Epithelial cell of proximal tubule (primary cell): ENCODE results near the gene CTU2. TPM values are rescaled to one million over a fixed set of nuclear protein-coding genes. Genes with fewer than 3 reads are reported as not detected.

Source experiments
- DNase-seq: peaks from one replicate; pipeline ENCODE4 v3.0.0-alpha.2; 2011; ENCODE audit warnings: low read depth
- H3K4me3 ChIP-seq: 2 replicates; pipeline ENCODE4 v1.5.1; 2011; ENCODE audit warnings: low read depth, mild to moderate bottlenecking, low read length
- CTCF ChIP-seq: conservative IDR thresholded peaks from 2 replicates; pipeline ENCODE4 v1.5.1; 2012; ENCODE audit warnings: low read depth, mild to moderate bottlenecking, low read length
- total RNA-seq: library from RNA; depleted of rRNA; stranded (reverse); fragments of >200 nt; gene quantifications from 2 replicates; pipeline ENCODE4 v1.2.3, GENCODE V29; 2015

The CTU2 gene
- total RNA-seq, result 9.3 and 26.6 TPM in 2 replicates

DNA sequence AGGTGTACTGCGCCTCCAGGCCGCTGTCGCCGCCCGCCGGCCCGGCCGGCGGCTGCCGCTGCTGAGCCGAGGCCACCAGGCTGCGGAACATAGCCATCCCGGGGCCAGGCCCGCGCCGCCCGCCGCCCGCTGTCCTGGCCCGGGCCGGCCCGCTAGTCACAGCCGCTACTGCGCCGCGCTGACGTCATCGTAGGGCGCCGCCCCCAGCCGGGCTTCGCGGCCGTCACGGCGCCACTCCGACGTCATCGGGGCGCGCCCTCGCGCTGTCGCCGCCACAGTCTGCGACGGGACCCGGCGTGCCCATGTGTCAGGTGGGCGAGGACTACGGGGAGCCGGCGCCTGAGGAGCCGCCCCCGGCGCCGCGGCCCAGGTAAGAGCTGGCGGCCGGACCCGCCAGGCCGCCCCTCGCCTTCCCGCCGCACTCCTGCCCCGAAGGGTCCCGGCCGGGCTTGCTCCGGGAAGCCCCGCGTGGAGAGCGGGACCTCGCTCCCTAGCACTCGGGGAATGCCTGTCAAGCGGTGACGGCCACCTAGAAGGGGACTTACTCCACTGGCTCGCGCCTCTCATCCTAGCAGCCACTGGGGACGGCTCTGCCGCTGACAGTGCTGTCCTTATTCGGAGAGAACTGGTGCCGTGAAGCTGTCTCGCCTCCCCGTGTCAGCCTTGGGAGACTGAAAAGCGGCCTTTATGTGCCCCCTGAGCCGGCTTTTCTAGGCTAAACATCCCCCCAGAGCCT, at the start of gene CTU2, which contains the start of gene RNF166:
Gene CTU2 (plus strand): TSS at position 275 of the 736 bp plus-strand sequence. CDS start 28 bp downstream, at position 303.
Gene RNF166 (minus strand): TSS at position 180 of the 736 bp plus-strand sequence. CDS start 83 bp downstream, at position 97.
- no peak for DNase-seq
- H3K4me3 ChIP-seq, result peak within 1 kb of the TSS; percentile 99
- no peak for TF ChIP-seq CTCF

DNA sequence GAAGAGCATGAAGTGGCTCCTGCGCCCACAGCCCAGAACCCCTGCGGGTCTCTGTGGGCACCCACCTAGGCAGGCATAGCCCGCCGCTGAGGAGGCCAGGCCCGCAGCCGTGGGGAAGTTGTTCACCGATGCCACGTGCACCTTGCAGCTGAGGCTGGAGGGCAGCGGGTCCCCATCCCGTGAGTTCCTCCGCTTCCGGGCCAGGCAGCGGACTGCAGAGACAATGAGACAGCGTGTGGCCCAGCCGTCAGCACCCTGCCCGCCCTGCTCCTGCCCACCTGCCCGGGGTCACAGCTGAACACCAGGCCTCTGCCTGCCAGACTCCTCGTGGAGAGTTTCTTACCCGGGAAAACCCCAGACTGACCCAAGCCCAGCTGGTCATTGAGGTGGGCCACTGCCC, 48.9 kb upstream of the CTU2 start:
- no peak overlapping the region for H3K4me3 ChIP-seq
- DNase-seq, result no peak
- TF ChIP-seq CTCF, result no peak

GRCh38 chr16:88658714-88659113, 47.6 kb upstream of the CTU2 start:
- no peak for DNase-seq
- TF ChIP-seq CTCF, result no peak
- no peak overlapping the region for H3K4me3 ChIP-seq

DNA sequence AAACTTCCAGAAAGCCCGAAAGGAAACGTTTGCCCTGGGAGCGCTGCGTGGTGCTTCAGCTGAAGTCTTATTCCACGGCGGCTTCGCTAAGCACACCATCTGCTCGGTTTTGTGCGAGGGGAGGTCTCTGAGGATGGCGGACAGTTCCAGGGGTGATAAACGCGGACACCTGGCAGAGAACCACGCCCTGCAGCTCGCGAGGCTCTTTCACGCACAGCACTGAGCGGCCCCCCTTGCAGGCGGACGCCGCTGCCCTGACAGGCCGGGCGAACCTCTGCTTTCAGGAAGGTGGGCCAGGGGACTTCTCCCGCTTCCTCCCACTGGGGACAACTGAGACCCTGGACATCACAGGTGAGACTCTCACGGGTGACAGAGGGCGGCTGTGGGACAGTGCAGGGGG, 47.1 kb upstream of the CTU2 start:
- DNase-seq, result no peak
- H3K4me3 ChIP-seq, result no peak overlapping the region
- TF ChIP-seq CTCF, result no peak

DNA sequence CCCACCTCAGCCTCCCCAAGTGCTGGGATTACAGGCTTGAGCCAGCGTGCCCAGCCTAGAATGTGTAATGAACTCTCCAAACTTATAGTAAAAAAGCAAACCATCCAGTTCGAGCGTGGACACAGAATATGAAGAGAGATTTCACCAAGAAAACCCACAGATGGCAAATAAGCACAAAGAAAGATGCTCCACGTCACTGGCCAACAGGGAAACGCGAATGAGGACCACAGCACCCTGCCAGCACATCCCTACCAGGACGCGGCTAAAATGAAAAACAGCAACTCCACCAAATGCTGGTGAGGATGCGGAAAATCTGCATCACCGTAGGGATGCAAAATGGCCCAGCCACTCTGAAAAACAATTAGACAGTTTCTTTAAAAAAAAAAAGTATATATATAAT, 44.8 kb upstream of the CTU2 start:
- no peak for DNase-seq
- H3K4me3 ChIP-seq, result no peak overlapping the region
- TF ChIP-seq CTCF, result no peak

GRCh38 chr16:88662222-88662842, 44.0 kb upstream of the CTU2 start:
- peak overlapping the region; percentile 98 for H3K4me3 ChIP-seq
- TF ChIP-seq CTCF, result no peak
- DNase-seq, result no peak
